ENCODE data around the gene EFL1.

DNA sequence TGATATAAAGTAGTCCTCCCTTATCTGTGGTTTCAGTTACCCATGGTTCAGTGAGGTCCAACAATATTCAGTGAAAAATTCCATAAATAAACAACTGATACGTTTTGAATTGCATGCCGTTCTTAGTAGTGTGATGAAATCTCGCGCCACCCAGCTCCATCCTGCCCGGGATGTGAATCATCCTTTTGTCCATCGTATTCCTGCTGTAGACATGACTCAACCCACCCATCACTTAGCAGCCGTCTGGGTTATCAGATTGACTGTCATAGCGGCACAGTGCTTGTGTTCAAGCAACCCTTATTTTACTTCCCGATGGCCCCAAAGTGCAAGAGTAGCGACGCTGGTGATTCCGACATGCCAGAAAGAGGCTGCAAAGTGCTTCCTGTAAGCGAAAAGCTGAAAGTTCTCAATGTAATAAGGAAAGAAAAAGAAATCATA is 168.7 kb downstream of the EFL1 start:
- TF ChIP-seq, protein P1, sequence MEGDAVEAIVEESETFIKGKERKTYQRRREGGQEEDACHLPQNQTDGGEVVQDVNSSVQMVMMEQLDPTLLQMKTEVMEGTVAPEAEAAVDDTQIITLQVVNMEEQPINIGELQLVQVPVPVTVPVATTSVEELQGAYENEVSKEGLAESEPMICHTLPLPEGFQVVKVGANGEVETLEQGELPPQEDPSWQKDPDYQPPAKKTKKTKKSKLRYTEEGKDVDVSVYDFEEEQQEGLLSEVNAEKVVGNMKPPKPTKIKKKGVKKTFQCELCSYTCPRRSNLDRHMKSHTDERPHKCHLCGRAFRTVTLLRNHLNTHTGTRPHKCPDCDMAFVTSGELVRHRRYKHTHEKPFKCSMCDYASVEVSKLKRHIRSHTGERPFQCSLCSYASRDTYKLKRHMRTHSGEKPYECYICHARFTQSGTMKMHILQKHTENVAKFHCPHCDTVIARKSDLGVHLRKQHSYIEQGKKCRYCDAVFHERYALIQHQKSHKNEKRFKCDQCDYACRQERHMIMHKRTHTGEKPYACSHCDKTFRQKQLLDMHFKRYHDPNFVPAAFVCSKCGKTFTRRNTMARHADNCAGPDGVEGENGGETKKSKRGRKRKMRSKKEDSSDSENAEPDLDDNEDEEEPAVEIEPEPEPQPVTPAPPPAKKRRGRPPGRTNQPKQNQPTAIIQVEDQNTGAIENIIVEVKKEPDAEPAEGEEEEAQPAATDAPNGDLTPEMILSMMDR (optimal IDR thresholded peaks at IDR 0.05 in 1 of 3, IDR thresholded peaks at IDR 0.05 in 1 of 3, conservative IDR thresholded peaks at IDR 0.05 in 1 of 3; ENCODE audit: extremely low read depth in 1 of 3, insufficient read depth in 2 of 3, low read length in 3 of 3): no peak
- no peak for TF ChIP-seq EZH2 (IDR thresholded peaks at IDR 0.05; ENCODE audit: low read length)
